HG02938 (cell line): ENCODE data around the gene HDGFL2.
"Not testable (repeated sequence)": the region's sequence is repeated elsewhere in the genome, so short reads cannot be mapped to it uniquely, and the experiment has no call there.

Experiments
- ATAC-seq: cut with Tn5 transposase; IDR thresholded peaks from one replicate; pipeline ENCODE4 v1.9.1; 2021; ENCODE audit warnings: mild to moderate bottlenecking, moderate library complexity; ENCODE audit not compliant: unreplicated experiment

Gene HDGFL2

DNA sequence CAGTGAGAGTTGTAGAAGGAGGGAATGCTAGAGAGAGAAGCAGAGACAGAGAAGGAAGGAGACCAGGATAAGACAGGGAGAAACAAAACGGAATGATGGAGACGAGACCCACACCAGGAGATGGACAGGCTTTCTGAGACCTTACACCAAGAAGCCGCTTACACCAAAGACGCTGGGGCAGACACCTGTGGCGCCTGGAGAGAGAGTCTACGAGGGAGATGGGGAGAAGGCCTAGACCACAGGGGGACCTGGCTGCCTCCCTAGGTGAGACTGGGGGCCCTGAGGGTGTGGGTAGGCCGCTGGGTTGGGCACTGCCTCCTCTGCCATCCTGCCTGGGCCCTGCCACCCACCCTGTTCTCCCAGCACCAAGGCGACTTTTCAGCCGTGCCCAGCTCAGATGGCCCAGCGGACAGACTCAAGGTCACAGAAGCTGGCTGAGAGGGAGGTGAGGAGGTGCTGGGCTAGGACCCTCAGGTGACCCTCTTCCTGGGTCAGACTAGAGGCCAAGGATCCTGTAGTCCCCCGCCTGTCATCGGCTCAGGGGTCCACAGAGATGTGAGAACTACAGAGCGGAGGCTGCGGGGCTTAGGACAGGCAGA lies 57.9 kb downstream of the HDGFL2 start:
- no peak for ATAC-seq

- no peak for ATAC-seq
Observed at GRCh38 chr19:4531562-4532165, 59.6 kb downstream of the HDGFL2 start.

- ATAC-seq = no peak
Observed at GRCh38 chr19:4533334-4533733, 61.2 kb downstream of the HDGFL2 start.

DNA sequence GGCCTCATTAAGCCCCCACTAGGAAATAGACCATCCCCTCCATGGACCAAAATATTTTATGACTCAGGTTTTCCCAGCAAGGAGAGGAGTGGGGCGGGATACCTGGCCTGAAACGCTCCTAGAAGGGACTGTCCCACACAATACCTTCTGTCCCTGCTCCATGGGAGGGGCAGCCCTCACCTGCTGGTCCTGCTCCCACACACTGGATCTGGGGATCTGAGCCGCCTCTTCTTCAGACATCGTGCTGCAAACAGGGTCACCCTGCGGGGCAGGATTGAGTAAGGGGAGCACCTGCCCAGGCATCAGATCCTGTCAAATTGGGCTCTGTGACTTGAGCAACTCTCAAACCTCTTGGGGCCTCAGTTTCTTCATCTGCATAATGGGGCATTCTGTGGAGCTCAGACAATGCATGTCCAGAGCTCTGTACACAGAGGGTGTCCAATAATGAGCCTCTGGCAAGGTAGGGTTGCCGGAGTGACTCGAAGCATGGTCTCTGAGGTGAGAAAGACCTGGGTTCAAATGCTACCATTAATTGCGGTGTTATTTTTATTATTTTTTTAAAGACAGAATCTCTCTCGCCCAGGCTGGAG lies 61.8 kb downstream of the HDGFL2 start:
- ATAC-seq = no peak

GRCh38 chr19:4534836-4535658 lies 63.0 kb downstream of the HDGFL2 start, which contains the start of gene PLIN5:
Gene PLIN5, minus strand, starts transcription at chr19:4535224. Its CDS starts 1,150 bp downstream, at chr19:4534074.
- ATAC-seq = no peak

GRCh38 chr19:4536798-4537197 lies 64.7 kb downstream of the HDGFL2 start:
- ATAC-seq = no peak

- no peak for ATAC-seq
Observed at GRCh38 chr19:4537953-4538600, 66.0 kb downstream of the HDGFL2 start.

DNA sequence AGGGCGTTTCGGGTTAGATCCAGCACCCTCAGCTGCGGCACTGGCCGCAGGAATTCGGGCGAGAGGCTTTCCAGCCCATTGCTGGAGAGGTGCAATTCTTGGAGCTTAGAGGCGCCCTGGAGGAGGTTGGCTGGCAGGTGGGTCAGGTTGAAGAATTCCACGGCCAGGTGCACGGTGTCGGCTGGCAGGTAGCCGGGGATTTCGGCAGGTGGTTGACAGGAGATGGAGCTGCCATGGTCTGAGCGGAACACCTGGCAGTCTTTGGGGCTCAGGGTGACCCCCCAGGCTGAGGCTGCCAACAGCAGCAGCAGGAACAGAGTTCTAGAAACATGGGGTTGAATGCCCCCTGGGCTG lies 66.5 kb downstream of the HDGFL2 start:
- no peak for ATAC-seq

DNA sequence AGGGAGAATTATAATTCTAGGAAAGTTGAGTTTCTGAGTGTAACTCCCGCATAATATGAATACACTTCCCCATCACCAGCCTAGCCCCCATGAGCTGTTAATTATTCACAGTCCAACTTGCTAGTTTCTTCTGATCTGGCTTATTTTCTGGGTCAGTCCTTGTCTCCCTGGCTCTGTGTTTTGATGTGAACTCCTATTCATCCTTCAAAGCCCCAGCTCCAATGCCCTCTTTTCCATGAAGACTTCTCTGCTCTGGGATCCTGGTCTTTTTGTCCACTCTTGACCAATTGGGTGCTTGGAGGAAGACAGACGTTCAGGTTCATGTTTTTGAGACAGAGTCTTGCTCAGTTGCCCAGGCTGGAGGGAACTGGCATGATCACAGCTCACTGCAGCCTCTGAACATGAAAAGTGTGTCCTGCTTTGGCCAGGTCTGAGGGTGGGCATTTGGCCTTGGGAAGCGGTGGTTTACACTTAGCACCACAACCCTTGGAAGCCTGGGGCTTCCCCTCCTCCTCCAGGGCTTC lies 67.1 kb downstream of the HDGFL2 start:
- ATAC-seq = no peak

- no peak for ATAC-seq
Observed at GRCh38 chr19:4539693-4540581, 67.8 kb downstream of the HDGFL2 start, which contains the start of gene LRG1. Gene LRG1, minus strand, starts transcription at chr19:4540036. Its CDS starts 23 bp downstream, at chr19:4540013.

DNA sequence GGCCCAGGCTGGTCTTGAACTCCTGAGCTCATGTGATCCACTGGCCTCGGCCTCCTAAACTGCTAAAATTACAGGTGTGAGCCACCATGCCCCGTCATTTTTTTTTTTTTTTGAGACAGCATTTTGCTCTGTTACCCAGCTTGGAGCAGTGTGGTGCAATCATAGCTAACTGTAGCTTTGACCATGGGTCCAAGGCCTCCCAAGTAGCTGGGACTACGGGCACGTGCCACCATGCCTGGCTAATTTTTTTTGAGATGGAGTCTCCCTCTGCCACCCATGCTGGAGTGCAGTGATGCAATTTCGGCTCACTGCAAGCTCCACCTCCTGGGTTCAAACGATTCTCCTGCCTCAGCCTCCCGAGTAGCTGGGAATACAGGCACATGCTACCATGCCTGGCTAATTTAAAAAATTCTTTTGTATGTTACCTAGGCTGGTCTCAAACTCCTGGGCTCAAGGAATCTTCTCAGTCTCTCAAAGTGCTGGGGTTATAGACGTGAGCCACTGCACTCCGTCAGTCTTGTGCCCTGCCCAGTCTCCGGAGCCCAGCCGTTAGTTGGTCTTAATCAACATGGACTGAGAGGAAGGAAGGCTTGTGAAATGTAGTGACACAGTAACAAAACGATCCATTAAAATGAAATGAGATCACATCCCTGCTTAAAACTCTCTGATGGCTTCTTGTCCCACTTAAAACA lies 69.2 kb downstream of the HDGFL2 start:
- ATAC-seq = no peak

- not testable (repeated sequence) for ATAC-seq
Observed at GRCh38 chr19:4541806-4542145, 69.7 kb downstream of the HDGFL2 start.

- no peak for ATAC-seq
Observed at GRCh38 chr19:4542896-4543841, 71.1 kb downstream of the HDGFL2 start.

DNA sequence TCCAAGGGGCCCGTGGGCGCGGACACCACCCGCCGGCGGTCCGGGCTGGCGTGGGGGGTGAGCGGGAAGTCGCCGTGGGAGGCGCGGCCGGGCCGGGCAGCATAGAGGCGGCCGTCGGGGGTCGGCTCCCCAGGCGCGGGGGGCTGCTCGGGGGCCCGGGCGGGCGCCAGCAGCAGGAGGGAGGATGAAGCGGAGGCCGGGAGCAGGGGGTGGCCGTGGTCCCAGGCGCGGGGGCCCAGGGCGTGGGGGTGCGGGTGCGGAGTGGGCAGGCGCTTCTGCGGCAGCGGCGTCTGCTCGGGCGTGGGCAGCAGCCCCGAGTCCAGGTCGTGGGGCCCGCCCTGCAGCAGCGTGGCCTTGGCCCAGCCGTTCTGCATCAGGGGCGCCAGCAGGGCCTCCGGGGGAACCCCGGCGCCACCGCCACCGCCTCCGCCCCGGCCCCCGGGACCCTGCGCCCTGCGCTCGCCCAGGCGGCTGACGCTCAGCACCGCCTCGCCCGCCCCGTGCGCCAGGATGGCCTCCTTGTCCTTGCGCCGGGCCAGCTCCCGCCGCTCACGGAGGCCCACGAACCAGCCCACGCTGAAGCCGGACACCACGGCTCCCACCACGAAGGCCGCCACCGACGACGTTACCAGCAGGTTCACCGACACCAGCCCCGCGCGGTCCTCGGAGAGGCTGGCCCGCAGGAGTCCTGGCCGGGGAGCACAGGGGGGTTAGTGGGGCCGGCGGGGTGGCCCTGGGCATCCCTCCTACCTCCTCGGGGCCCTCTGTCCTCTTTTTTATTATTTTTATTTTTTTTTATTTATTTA lies 71.9 kb downstream of the HDGFL2 start:
- ATAC-seq = no peak

DNA sequence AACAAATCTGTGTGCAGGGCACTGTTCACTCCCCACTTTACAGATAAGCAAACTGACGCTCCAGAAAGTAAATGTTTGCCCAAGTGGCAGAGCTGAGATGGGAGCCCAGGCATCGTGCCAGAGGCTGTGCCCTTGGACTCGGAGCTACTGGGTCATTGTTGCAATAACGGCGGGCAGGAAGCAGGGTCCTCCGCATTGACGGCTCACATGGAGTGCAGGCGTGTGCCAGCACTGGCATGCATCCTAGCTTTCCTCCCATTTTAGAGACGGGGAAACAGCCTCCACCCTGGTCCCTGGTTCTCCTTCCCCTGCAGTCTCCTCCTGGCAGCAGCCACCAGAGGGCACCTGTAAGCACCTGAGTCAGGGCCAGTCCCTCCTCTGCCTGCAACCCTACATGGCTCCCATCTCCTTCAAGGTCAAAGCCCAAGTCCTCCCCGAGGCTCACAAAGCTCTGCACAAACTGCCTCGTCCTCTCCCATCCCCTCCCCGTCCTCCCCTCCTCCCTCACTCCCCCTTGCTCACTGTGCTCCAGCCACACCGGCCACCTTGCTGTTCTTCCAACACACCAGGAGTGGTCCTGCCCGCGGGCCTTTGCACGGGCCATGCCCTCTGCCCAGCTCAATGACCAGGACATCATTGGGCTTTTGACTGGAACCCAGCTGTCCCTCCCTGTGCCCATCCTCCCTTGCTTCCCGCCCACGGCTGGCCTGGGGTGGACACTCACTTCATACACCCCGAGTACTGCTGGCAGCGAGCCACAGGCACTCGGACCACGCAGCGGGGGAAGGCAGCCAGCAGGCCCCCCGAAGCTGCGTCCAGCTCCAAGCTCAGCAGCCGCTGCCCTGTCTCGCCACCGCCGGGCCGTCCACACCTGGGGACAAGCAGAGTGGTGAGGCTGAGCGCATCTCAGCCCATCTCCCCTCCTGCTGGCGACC lies 75.5 kb downstream of the HDGFL2 start:
- no peak for ATAC-seq

GRCh38 chr19:4548238-4548584 lies 76.1 kb downstream of the HDGFL2 start:
- ATAC-seq = no peak
